Thyroid gland (tissue), 4 donors: Measurements from ENCODE around the gene WNT7B. TPM values are rescaled to one million over a fixed set of nuclear protein-coding genes. Genes with fewer than 3 reads are reported as not detected.
A peak's percentile ranks its signal among the peaks of the same experiment; 100 is the strongest.

ENCODE experiments used
- DNase-seq, 2 donors: peaks; one replicate each; pipeline ENCODE4 v3.0.0-alpha.2; 2019
- H3K27ac ChIP-seq, 3 donors: fragments of 200-600 bp; sonication (generic); 1 replicate in 2 of 3; 2 replicates in 1 of 3; pipeline ENCODE4 v1.5.1; 2016 to 2019; ENCODE audit warnings: mild to moderate bottlenecking in 1 of 3, moderate library complexity in 1 of 3
- H3K27me3 ChIP-seq: fragments of 200-600 bp; sonication (generic); one replicate; pipeline ENCODE4 v1.5.1; 2019
- H3K36me3 ChIP-seq, 2 donors: fragments of 200-600 bp; sonication (generic); one replicate each; pipeline ENCODE4 v1.5.1; 2016 to 2019
- H3K4me1 ChIP-seq, 2 donors: fragments of 200-600 bp; sonication (generic); one replicate each; pipeline ENCODE4 v1.5.1; 2017 to 2019
- H3K4me3 ChIP-seq, 3 donors: fragments of 200-600 bp; sonication (generic); replicated peaks in 1 of 3; 1 replicate in 2 of 3; 2 replicates in 1 of 3; pipeline ENCODE4 v1.5.1; 2016; ENCODE audit warnings: mild to moderate bottlenecking in 1 of 3
- H3K9me3 ChIP-seq: fragments of 200-600 bp; sonication (generic); one replicate; pipeline ENCODE4 v1.5.1; 2017
- CTCF ChIP-seq, 6 experiments: fragments of 200-600 bp in 3 of 6; fragments of 450-650 bp in 3 of 6; sonication (generic) in 3 of 6; IDR thresholded peaks; one replicate each; pipeline ENCODE4 v1.5.1; 2016 to 2019; ENCODE audit warnings: antibody characterized with exemption in 6 of 6, mild to moderate bottlenecking in 2 of 6, inconsistent platforms in 1 of 6, moderate library complexity in 1 of 6
- POLR2A ChIP-seq, 2 donors: fragments of 450-650 bp; IDR thresholded peaks; one replicate each; pipeline ENCODE4 v1.6.1; 2017; ENCODE audit warnings: antibody characterized with exemption in 2 of 2, mild to moderate bottlenecking in 2 of 2, moderate library complexity in 1 of 2
- WGBS, 2 donors: methylation state at CpG; one replicate each; pipeline ENCODE4 v1.1.5; 2017; 5-methylcytosine and 5-hydroxymethylcytosine counted together
- intact Hi-C: fragments of 100-400 bp; cut with DNase I; formaldehyde crosslinking; loops from one replicate; pipeline ENCODE4 v1.15.1; 2023
- total RNA-seq, 4 donors: library from RNA; depleted of rRNA; stranded (reverse); fragments of >200 nt; gene quantifications; one replicate each; pipeline ENCODE4 v1.2.3, GENCODE V29; 2016

Gene WNT7B
- total RNA-seq, 4 donors from 2014 or later, result 0.83 to 4.3 (median 2.5) TPM; not detected in 1

- Histone ChIP-seq H3K36me3 (no peaks in the 10 kb centered on the region), H3K4me3 (no peak overlapping the region), H3K4me1 (peaks cover 0 to 22% of the 10 kb centered on the region in 2 donors), H3K27me3 (no peaks in the 10 kb centered on the region), H3K27ac (no peak overlapping the region), H3K9me3 (no peaks in the 10 kb centered on the region)
- 31 to 50% methylated on average over 20 to 22 of the region's 27 CpGs for WGBS, 2 donors
- intact Hi-C loops, result no loop called here
- DNase-seq, result peak; percentile 58 to 61
- TF ChIP-seq POLR2A (IDR thresholded peaks at IDR 0.05) (no peak), CTCF (IDR thresholded peaks at IDR 0.05) (no peak)
Observed at GRCh38 chr22:45934659-45935341, 42.2 kb downstream of the WNT7B start.

- DNase-seq, result no peak
- no peaks in the 10 kb centered on the region for H3K9me3 ChIP-seq
- no peaks in the 10 kb centered on the region for H3K36me3 ChIP-seq
- H3K27ac ChIP-seq, result no peak overlapping the region
- WGBS, 2 donors, result 70 to 72% methylated on average over 5 to 6 of the region's 6 CpGs
- H3K4me3 ChIP-seq, result no peak overlapping the region
- H3K27me3 ChIP-seq, result no peaks in the 10 kb centered on the region
- H3K4me1 ChIP-seq, result peaks cover 0 to 22% of the 10 kb centered on the region in 2 donors
- TF ChIP-seq CTCF (IDR thresholded peaks at IDR 0.05) (no peak), POLR2A (IDR thresholded peaks at IDR 0.05) (no peak)
- intact Hi-C loops, result no loop called here
Observed at GRCh38 chr22:45934168-45934564, 42.8 kb downstream of the WNT7B start.

- Histone ChIP-seq H3K27ac (no peak overlapping the region), H3K36me3 (no peaks in the 10 kb centered on the region), H3K9me3 (no peaks in the 10 kb centered on the region), H3K4me3 (no peak overlapping the region), H3K4me1 (peaks cover 0 to 22% of the 10 kb centered on the region in 2 donors), H3K27me3 (no peaks in the 10 kb centered on the region)
- WGBS, 2 donors, result 40 to 67% methylated on average over 5 to 18 of the region's 18 CpGs
- intact Hi-C loops, result no loop called here
- TF ChIP-seq POLR2A (IDR thresholded peaks at IDR 0.05), result no peak
- no peak for TF ChIP-seq CTCF (IDR thresholded peaks at IDR 0.05)
- peak; percentile 51 to 65 for DNase-seq
Observed at GRCh38 chr22:45933506-45934167, 43.3 kb downstream of the WNT7B start.

GRCh38 chr22:45932071-45932470 is 44.9 kb downstream of the WNT7B start:
- Histone ChIP-seq H3K27ac (no peak overlapping the region), H3K4me3 (no peak overlapping the region), H3K4me1 (peaks cover 0 to 22% of the 10 kb centered on the region in 2 donors), H3K9me3 (no peaks in the 10 kb centered on the region), H3K36me3 (no peaks in the 10 kb centered on the region), H3K27me3 (no peaks in the 10 kb centered on the region)
- DNase-seq, result no peak
- TF ChIP-seq CTCF (IDR thresholded peaks at IDR 0.05), result no peak
- TF ChIP-seq POLR2A (IDR thresholded peaks at IDR 0.05), result no peak
- WGBS, 2 donors, result 75 to 86% methylated on average over 6 of the region's 6 CpGs
- intact Hi-C loops, result no loop called here

- TF ChIP-seq POLR2A (IDR thresholded peaks at IDR 0.05) (no peak), CTCF (IDR thresholded peaks at IDR 0.05) (no peak)
- WGBS, 2 donors, result 89 to 97% methylated on average over 32 to 33 of the region's 38 CpGs
- DNase-seq, result no peak
- Histone ChIP-seq H3K27me3 (no peaks in the 10 kb centered on the region), H3K27ac (no peak overlapping the region), H3K9me3 (no peaks in the 10 kb centered on the region), H3K4me3 (no peak overlapping the region), H3K36me3 (no peaks in the 10 kb centered on the region), H3K4me1 (peaks cover 0 to 22% of the 10 kb centered on the region in 2 donors)
- intact Hi-C loops, result no loop called here
Observed at GRCh38 chr22:45931042-45931441, 45.9 kb downstream of the WNT7B start.
